Stimulated activated CD4-positive, alpha-beta T cell treated with anti-CD3 and anti-CD28 coated beads, Interleukin-12 subunit alpha, Interleukin-12 subunit beta, amount 100 ng/mL, for 4 hours (primary cell): ENCODE data around the gene MOB1A.
"Not testable (repeated sequence)": the region's sequence is repeated elsewhere in the genome, so short reads cannot be mapped to it uniquely, and the experiment has no call there.

Experiments used
- DNase-seq: peaks from one replicate; pipeline ENCODE4 v3.0.0-alpha.2; 2020

The MOB1A gene

GRCh38 chr2:74147727-74148456 lies 30.8 kb downstream of the MOB1A start, which contains the start of gene BOLA3:
TSS of gene BOLA3 (minus strand) at chr2:74147912. CDS start at chr2:74147874, 38 bp downstream.
- peak; percentile 84 for DNase-seq

GRCh38 chr2:74146929-74147726 lies 31.6 kb downstream of the MOB1A start:
- no peak for DNase-seq

DNA sequence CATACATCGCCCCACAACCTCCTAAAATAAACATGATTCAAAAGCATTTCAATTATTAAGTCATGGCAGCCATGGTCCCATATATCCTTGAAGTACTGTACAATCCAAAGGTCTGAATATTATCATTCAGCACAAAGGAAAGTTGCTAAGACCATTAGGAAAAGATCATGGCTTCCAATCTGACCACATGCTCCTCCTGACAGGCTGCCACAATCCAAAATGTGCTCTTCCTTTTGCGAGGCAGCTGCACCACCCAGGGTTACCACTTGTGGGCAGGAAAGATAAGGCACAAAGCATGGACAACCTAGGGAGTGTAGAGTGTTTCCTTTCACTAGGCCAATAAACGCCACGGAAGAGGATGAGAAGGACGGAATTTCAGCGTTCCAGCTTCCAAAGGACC lies 36.3 kb downstream of the MOB1A start:
- DNase-seq: no peak

DNA sequence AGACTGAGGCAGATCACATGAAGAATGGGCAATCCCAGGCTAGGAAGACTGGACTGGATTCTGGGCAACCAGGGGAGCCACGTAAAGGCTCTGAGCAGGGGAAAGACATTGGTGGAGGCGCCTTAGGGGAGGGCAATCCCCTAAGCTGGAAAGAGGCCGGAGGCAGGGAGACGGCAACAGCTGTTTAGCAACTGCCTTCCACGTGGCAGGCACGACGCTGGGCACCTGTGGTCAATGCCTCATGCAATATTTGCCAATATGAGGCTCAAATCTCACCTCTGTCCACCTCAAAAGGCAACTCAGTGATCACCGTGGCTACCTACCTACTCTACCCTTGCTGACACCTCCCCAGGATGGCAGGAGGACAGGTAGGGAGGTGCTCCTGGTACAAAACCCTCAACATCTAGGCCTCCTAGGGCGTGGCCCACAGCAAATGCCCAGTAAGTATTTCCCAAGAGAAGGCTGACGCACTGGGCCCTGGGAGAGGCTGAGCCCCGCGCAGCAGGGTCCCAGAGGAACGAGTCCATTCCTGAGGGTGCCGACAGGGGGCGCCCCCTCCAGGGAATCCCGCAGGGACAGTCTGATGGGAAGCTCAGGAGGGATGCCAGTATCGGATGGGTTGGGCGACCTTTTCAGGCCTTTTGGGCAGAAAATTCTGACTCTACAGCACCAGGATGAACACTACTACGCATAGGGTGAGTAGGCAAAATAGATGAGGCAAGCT lies 39.9 kb downstream of the MOB1A start:
- no peak for DNase-seq

DNA sequence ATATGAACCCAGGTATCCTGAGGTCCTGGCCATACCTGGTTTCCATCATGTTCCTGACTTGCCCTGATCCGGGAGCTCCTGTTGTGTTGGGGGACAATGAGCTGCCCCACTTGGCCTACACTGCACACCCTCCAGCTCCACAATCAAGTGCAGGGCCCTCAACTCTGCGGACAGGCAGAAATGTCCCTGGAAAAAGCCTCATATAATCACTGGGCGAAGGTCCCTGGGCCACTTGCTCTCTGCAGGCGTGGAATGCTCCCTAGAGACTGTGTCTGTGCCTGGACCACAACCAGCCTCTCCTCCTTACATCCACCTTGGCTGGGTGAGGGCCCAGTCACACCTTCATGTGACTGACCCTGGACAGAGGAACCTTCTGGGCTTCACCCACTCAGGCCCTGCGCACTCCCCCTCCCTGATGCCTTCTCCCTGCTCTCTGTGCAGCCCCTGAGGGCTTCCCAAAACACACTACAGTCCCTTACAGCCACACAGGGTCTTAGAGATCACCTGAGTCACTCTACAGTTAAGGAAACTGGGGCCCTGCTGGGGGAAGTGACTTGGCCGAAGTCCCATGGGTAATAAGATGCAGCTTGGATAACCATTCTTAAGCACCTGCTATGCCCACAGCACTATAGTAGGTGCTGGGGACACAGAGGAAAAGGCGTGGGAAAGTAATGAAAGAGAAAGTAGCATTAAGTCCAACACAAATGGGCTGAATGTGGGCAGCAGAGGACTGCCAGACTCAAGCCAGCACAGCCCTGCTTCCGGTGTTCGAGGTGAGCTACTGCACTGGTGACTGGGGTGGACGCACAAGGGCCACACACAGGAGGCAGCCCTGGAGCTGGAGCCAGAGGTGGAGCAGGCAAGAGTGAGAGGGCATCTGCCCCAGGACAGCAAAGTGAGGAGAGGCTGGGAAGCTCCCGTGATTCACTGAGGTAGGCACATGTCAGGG lies 40.8 kb downstream of the MOB1A start:
- DNase-seq: no peak

DNA sequence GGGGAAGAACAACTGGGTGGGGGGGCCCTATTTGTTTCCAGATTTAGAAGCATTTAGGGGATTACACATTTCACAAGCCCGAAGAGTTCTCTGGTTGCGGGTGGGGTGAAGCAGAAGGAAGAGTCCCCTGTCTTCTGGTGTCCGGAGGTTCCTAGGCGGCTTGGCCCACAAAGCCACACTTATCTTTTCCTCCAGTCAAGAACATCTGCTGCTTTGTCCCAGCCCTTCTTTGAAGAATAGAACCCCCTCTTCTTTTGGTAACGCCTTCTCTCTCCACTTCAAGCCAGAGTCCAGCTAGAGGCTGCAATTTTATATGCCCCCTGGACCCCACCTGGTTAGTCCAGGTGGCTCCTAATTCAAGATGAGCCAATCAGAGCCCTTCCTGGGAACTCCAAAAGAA lies 46.8 kb downstream of the MOB1A start:
- no peak for DNase-seq

GRCh38 chr2:74130211-74130995 lies 48.3 kb downstream of the MOB1A start:
- DNase-seq: no peak

DNA sequence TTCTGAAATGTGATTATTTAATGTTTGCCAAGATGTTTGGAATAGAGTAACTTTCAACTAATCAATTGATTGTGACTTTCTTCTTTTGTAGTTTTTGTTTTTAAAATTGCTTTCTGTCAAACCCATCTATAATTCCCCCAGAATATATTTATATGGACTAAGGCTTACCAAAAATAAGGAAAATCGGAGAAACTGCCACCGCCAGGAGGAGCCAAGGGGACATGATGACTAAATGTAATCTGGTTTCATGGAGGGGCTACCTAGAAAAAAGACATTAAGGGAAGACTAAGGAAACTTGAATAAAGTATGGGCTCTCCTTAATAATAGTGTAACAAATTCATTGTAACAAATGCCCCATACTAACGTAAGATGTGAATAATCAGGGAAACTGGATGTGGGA lies 50.5 kb downstream of the MOB1A start:
- DNase-seq: no peak

- not testable (repeated sequence) for DNase-seq
Measured at GRCh38 chr2:74123955-74124354, 54.7 kb downstream of the MOB1A start.

GRCh38 chr2:74121846-74122245 lies 56.8 kb downstream of the MOB1A start:
- not testable (repeated sequence) for DNase-seq

- peak; percentile 83 for DNase-seq
Measured at GRCh38 chr2:74119912-74120825, 58.5 kb downstream of the MOB1A start.

- DNase-seq: no peak
Measured at GRCh38 chr2:74119339-74119738, 59.3 kb downstream of the MOB1A start.

DNA sequence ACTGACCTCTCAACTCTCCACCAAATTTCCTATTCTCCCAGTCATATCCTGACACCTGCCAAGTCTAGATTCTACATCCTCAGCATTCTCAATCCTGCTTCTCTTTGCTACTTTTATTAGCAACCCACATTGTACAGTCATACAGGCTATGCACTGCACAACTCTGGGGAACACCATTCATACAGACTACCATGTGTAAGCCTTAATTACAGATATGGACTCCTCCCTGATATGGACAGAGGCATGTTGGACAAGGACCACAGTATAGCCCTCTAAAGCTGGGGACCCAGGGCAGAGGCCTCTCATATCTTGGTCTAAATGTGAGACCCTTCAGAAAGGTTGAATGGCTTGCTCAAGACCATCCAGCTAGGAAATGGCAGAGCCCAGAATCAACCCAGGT lies 67.3 kb downstream of the MOB1A start:
- no peak for DNase-seq

DNA sequence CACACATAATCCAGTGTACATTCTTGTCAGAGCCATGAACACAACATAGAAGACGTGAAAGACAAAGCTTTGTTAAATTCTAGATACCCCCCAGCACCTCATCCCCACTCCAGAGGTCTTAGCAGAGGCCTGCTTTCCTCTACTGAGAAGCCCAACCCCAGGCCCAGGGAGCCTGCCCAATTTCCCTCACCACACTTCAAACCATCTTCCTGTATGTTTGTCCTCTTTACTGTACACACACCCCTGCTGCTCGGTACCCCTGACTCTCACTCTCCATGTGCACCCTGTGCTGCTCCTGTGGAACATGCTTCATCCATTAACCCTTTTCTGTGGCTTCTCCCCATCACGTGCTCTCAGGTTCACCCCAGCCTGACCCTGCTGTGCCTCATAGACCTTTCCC lies 68.1 kb downstream of the MOB1A start:
- DNase-seq: no peak

DNA sequence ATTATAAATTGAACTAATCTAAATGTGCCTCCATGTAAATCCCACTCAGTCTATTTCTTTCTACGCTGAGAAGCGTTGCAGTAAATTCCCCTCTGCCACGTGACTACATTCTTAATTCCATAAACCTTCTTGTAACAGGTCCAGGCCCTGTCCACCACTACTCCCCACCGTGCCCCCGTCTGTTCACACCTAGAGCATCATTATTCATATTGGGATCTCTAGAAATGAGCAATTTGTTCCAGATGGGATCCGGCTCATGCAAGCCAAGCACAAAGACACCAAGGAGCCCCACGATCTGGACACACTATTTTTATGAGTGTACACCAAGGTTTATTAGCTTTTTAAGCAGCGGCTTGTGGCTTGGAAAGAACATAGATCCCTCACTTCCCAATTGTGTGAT lies 69.1 kb downstream of the MOB1A start:
- DNase-seq: no peak

GRCh38 chr2:74107071-74107470 lies 71.6 kb downstream of the MOB1A start:
- DNase-seq: no peak

DNA sequence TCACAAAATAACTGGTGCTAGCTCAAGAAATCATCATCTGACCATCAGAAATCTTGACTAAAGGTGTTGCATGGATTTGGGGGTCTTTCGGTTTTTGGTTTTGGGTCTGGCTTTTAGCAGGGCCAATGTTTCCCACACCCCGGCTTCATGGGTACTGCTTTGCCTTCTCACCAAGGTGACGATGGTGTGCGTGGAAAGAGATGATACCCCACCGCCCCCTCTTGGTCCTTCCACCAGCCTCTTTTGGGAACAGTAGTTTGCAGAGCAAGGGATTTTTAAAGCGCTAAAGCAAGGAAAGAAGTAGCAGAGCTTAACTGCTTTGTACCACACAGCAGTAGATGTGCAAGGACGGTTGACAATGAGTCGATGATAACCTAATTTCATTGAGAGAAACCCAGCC lies 73.3 kb downstream of the MOB1A start:
- no peak for DNase-seq

GRCh38 chr2:74104839-74105238 lies 73.8 kb downstream of the MOB1A start:
- DNase-seq: no peak

- no peak for DNase-seq
Measured at GRCh38 chr2:74103763-74104162, 74.9 kb downstream of the MOB1A start.
